BE2C (cell line): ENCODE data around the gene OPRD1.

Experiments
- DNase-seq: peaks from one replicate; pipeline ENCODE4 v3.0.0-alpha.2; 2020
- H3K27me3 ChIP-seq: fragments of 250-450 bp; sonication (Bioruptor Pico); 2 replicates; pipeline ENCODE4 v1.5.1; 2020; ENCODE audit warnings: mild to moderate bottlenecking
- H3K36me3 ChIP-seq: fragments of 250-450 bp; sonication (Bioruptor Pico); 2 replicates; pipeline ENCODE4 v1.5.1; 2020; ENCODE audit warnings: mild to moderate bottlenecking
- H3K4me1 ChIP-seq: fragments of 250-450 bp; sonication (Bioruptor Pico); 2 replicates; pipeline ENCODE4 v1.5.1; 2020
- H3K4me3 ChIP-seq: 2 replicates; pipeline ENCODE4 v1.5.1; 2011; ENCODE audit warnings: low read depth, low read length
- H3K9me3 ChIP-seq: fragments of 250-450 bp; sonication (Bioruptor Pico); 2 replicates; pipeline ENCODE4 v1.5.1; 2020
- TF ChIP-seq, protein P1 (sequence below): IDR thresholded peaks from 2 replicates; pipeline ENCODE4 v1.5.1; 2012; ENCODE audit warnings: mild to moderate bottlenecking, low read depth, low read length

Gene OPRD1

DNA sequence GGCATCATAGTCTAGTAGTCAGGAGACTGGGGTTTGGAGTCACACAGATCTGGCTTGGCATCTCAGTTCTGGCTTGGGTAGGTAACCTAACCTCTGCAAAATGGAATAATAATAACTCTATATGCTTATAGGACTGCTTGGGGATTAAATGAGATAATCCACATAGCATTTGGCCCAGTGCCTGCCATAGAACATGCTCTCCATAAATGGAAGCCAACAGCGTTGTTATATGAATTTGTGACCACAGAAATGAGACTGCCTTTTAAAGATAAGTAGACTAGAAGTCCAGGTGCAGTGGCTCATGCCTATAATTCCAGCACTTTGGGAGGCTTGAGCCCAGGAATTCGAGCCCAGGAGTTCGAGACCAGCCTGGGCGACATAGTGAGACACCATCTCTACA is 4.0 kb upstream of the OPRD1 start:
- no peaks in the 10 kb centered on the region for H3K36me3 ChIP-seq
- no peak for DNase-seq
- no peaks in the 10 kb centered on the region for H3K4me1 ChIP-seq
- H3K4me3 ChIP-seq: no peak overlapping the region
- H3K9me3 ChIP-seq: no peaks in the 10 kb centered on the region
- H3K27me3 ChIP-seq: no peaks in the 10 kb centered on the region
- TF ChIP-seq, protein P1, sequence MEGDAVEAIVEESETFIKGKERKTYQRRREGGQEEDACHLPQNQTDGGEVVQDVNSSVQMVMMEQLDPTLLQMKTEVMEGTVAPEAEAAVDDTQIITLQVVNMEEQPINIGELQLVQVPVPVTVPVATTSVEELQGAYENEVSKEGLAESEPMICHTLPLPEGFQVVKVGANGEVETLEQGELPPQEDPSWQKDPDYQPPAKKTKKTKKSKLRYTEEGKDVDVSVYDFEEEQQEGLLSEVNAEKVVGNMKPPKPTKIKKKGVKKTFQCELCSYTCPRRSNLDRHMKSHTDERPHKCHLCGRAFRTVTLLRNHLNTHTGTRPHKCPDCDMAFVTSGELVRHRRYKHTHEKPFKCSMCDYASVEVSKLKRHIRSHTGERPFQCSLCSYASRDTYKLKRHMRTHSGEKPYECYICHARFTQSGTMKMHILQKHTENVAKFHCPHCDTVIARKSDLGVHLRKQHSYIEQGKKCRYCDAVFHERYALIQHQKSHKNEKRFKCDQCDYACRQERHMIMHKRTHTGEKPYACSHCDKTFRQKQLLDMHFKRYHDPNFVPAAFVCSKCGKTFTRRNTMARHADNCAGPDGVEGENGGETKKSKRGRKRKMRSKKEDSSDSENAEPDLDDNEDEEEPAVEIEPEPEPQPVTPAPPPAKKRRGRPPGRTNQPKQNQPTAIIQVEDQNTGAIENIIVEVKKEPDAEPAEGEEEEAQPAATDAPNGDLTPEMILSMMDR: no peak

GRCh38 chr1:28811369-28811765 is 603 bp upstream of the OPRD1 start:
- peaks cover 7% of the 10 kb centered on the region for H3K4me1 ChIP-seq
- no peaks in the 10 kb centered on the region for H3K9me3 ChIP-seq
- no peaks in the 10 kb centered on the region for H3K36me3 ChIP-seq
- no peaks in the 10 kb centered on the region for H3K27me3 ChIP-seq
- TF ChIP-seq, protein P1: no peak
- peak overlapping the region; percentile 41 for H3K4me3 ChIP-seq
- no peak for DNase-seq

GRCh38 chr1:28812669-28813468 is 899 bp downstream of the OPRD1 start:
- Histone ChIP-seq H3K36me3 (no peaks in the 10 kb centered on the region), H3K9me3 (no peaks in the 10 kb centered on the region), H3K4me3 (peak overlapping the region; percentile 75), H3K27me3 (no peaks in the 10 kb centered on the region), H3K4me1 (peaks cover 8% of the 10 kb centered on the region)
- TF ChIP-seq, protein P1: no peak
- peak; percentile 55 for DNase-seq

DNA sequence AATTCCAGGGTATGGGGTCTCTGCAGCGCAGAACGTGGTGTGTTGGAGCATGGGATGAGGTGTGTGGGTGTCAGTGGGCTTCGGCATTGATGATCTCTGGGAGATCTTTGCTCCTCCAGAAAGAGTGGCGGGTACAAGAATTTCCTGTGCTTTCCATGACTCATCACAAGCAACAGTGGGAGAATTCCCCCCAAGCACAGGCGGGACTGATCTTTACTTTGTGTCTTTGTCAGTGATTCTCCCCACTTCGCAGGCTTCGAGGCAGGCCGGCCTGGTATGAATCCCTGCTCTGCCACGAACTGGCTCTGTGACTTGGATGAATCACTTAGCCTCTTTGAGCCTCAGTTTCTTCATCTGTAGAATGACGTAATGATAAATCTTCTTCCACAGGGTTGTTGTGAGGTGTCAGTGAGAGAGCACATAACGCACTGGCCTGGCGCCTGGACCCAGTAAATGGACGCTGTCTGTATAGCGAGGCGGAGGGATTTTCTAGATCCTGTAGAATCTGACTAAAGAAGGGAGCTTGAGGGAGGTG is 2.0 kb downstream of the OPRD1 start:
- no peak for DNase-seq
- H3K4me1 ChIP-seq: peaks cover 8% of the 10 kb centered on the region
- H3K36me3 ChIP-seq: no peaks in the 10 kb centered on the region
- no peaks in the 10 kb centered on the region for H3K9me3 ChIP-seq
- TF ChIP-seq, protein P1: no peak
- H3K4me3 ChIP-seq: peak overlapping the region; percentile 75
- no peaks in the 10 kb centered on the region for H3K27me3 ChIP-seq

DNA sequence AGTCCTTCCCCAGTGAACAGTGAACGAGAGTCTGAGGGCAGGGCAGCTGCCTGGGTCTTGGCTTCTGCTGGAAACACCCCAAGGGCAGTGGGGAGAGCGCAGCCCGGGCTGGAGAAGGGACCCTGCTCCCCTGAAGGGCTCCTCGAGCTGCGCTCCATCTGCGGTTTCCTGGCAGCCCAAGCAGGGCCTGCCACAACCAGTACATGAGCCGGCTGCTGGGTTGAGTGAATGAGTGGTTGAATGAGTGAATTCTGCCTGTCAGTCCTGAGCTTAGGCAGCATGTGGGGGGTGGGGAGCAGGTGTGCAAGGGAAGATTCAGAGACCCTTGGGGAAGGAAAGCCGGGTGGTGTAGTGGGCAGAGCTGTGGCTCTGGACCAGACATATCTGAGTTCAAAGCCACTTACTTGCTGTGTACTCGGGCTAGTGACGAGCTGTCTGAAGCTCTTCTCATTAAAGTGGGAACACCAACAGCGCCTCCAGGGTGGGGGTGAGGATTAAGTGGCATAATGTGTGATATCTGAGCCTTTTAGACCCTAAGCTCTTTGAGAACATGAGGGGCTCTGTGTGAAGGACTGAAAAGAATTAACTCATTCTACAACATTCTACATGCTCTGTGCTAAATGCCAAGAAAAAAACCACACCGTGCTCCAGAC is 3.7 kb downstream of the OPRD1 start:
- peak overlapping the region; percentile 75 for H3K4me3 ChIP-seq
- TF ChIP-seq, protein P1: no peak
- no peaks in the 10 kb centered on the region for H3K27me3 ChIP-seq

GRCh38 chr1:28817133-28817532 is 5.2 kb downstream of the OPRD1 start:
- TF ChIP-seq, protein P1: no peak
- Histone ChIP-seq H3K4me3 (no peak overlapping the region), H3K36me3 (no peaks in the 10 kb centered on the region), H3K9me3 (no peaks in the 10 kb centered on the region), H3K27me3 (no peaks in the 10 kb centered on the region), H3K4me1 (peaks cover 10% of the 10 kb centered on the region)
- no peak for DNase-seq

More for the DNA sequence above, 3.7 kb downstream of the OPRD1 start:
- peaks cover 8% of the 10 kb centered on the region for H3K4me1 ChIP-seq
- no peaks in the 10 kb centered on the region for H3K9me3 ChIP-seq
- peak; percentile 36 for DNase-seq
- H3K36me3 ChIP-seq: no peaks in the 10 kb centered on the region
